ENCODE data around the gene SYT1.
"Not testable (repeated sequence)": the region's sequence is repeated elsewhere in the genome, so short reads cannot be mapped to it uniquely, and the experiment has no call there.

Gene SYT1

GRCh38 chr12:78966926-78967325 lies 102.4 kb downstream of the SYT1 start:
- DNase-seq (ENCODE audit: low spot score) = no peak

- DNase-seq (ENCODE audit: low spot score) = no peak
These were observed 103.7 kb downstream of the SYT1 start for GRCh38 chr12:78968226-78968625.

- DNase-seq (ENCODE audit: low spot score) = no peak
These were observed 105.5 kb downstream of the SYT1 start for GRCh38 chr12:78970041-78970440.

GRCh38 chr12:78977304-78977867 lies 112.8 kb downstream of the SYT1 start:
- no peak for DNase-seq (ENCODE audit: low spot score)

- DNase-seq (ENCODE audit: low spot score) = no peak
These were observed 129.7 kb downstream of the SYT1 start for GRCh38 chr12:78994168-78994791.

- no peak for DNase-seq (ENCODE audit: low spot score)
These were observed 135.9 kb downstream of the SYT1 start for GRCh38 chr12:79000501-79000900.

- DNase-seq (ENCODE audit: low spot score) = no peak
These were observed 136.8 kb downstream of the SYT1 start for GRCh38 chr12:79001404-79001803.

- no peak for DNase-seq (ENCODE audit: low spot score)
These were observed 141.7 kb downstream of the SYT1 start for GRCh38 chr12:79006306-79006705.

GRCh38 chr12:79008591-79008990 lies 144.0 kb downstream of the SYT1 start:
- DNase-seq (ENCODE audit: low spot score) = no peak

- DNase-seq (ENCODE audit: low spot score) = no peak
These were observed 148.1 kb downstream of the SYT1 start for GRCh38 chr12:79012636-79013035.

- DNase-seq (ENCODE audit: low spot score) = no peak
These were observed 151.6 kb downstream of the SYT1 start for GRCh38 chr12:79016181-79016580.

GRCh38 chr12:79019672-79020071 lies 155.1 kb downstream of the SYT1 start:
- DNase-seq (ENCODE audit: low spot score) = no peak

- no peak for DNase-seq (ENCODE audit: low spot score)
These were observed 155.5 kb downstream of the SYT1 start for GRCh38 chr12:79020106-79020505.

- DNase-seq (ENCODE audit: low spot score) = no peak
These were observed 156.4 kb downstream of the SYT1 start for GRCh38 chr12:79021021-79021420.

GRCh38 chr12:79023261-79023660 lies 158.7 kb downstream of the SYT1 start:
- no peak for DNase-seq (ENCODE audit: low spot score)

GRCh38 chr12:79023784-79024183 lies 159.2 kb downstream of the SYT1 start:
- no peak for DNase-seq (ENCODE audit: low spot score)

- no peak for DNase-seq (ENCODE audit: low spot score)
These were observed 169.2 kb downstream of the SYT1 start for GRCh38 chr12:79033788-79034187.

GRCh38 chr12:79044748-79045147 lies 180.2 kb downstream of the SYT1 start:
- not testable (repeated sequence) for DNase-seq (ENCODE audit: low spot score)

GRCh38 chr12:79045149-79045703 lies 180.7 kb downstream of the SYT1 start:
- DNase-seq (ENCODE audit: low spot score) = not testable (repeated sequence)

- DNase-seq (ENCODE audit: low spot score) = no peak
These were observed 181.4 kb downstream of the SYT1 start for GRCh38 chr12:79046021-79046420.

GRCh38 chr12:79048962-79049361 lies 184.4 kb downstream of the SYT1 start:
- DNase-seq (ENCODE audit: low spot score) = no peak

- DNase-seq (ENCODE audit: low spot score) = no peak
These were observed 188.8 kb downstream of the SYT1 start for GRCh38 chr12:79053394-79053793.

GRCh38 chr12:79055926-79056674 lies 191.5 kb downstream of the SYT1 start:
- no peak for DNase-seq (ENCODE audit: low spot score)
